H1 (cell line): ENCODE measurements around the gene WASF3. TPM values are rescaled to one million over a fixed set of nuclear protein-coding genes. Genes with fewer than 3 reads are reported as not detected.

Source experiments
- ATF2 ChIP-seq: IDR thresholded peaks from 2 replicates; pipeline ENCODE4 v1.6.1; 2012; ENCODE audit warnings: low read length, inconsistent platforms
- BACH1 ChIP-seq: IDR thresholded peaks from 2 replicates; pipeline ENCODE4 v1.6.1; 2012; ENCODE audit warnings: low read length, improper control_type of control experiment
- CHD7 ChIP-seq: fragments of 300-600 bp; sonication (generic); IDR thresholded peaks from 2 replicates; pipeline ENCODE4 v1.7.1; 2012; ENCODE audit warnings: low read length, moderate library complexity, mild to moderate bottlenecking, inconsistent platforms; ENCODE audit not compliant: insufficient replicate concordance
- GABPA ChIP-seq: IDR thresholded peaks from 2 replicates; pipeline ENCODE4 v1.6.1; 2011; ENCODE audit warnings: mild to moderate bottlenecking, low read length, moderate library complexity, borderline replicate concordance; ENCODE audit not compliant: insufficient read depth
- NRF1 ChIP-seq: IDR thresholded peaks from 2 replicates; pipeline ENCODE4 v1.6.1; 2011; ENCODE audit warnings: mild to moderate bottlenecking, low read depth, low read length, improper control_type of control experiment
- SIN3A ChIP-seq, 2 experiments: IDR thresholded peaks in 1 of 2; conservative IDR thresholded peaks in 1 of 2; 2 replicates each; pipeline ENCODE4 v1.6.1; 2011 to 2012; ENCODE audit warnings: low read length in 2 of 2, improper control_type of control experiment in 1 of 2, low read depth in 1 of 2, mild to moderate bottlenecking in 1 of 2
- SIRT6 ChIP-seq: IDR thresholded peaks from one replicate; pipeline ENCODE4 v1.7.1; 2012; ENCODE audit warnings: low read length, inconsistent platforms
- SUZ12 ChIP-seq: fragments of 200-600 bp; sonication (generic); IDR thresholded peaks from 2 replicates; pipeline ENCODE4 v1.6.1; 2012; ENCODE audit warnings: mild to moderate bottlenecking, inconsistent platforms, low read length, moderate library complexity, mixed read lengths
- USF2 ChIP-seq: IDR thresholded peaks from 2 replicates; pipeline ENCODE4 v1.6.1; 2011; ENCODE audit warnings: low read length, improper control_type of control experiment
- polyA plus RNA-seq, 7 experiments: library from polyadenylated mRNA; depleted of rRNA in 3 of 7; stranded (reverse) in 5 of 7; unstranded in 2 of 7; fragments of >200 nt in 5 of 7; fragments of 200-250 nt in 2 of 7; gene quantifications; 1 replicate in 5 of 7; 2 replicates in 1 of 7; 4 replicates in 1 of 7; pipeline versions ENCODE4 v1.2.1 to v1.2.3, GENCODE V29; 2011 to 2013; ENCODE audit warnings: missing spikeins in 2 of 7, mixed read lengths in 2 of 7
- total RNA-seq: library from RNA; stranded (reverse); fragmentation: NEBNext Ultra II Directional; extraction: Animal tissue kit (Norgen Biotek cat#: 25700); gene quantifications from 2 replicates; pipeline ENCODE4 v1.2.1, GENCODE V29; 2021

Gene WASF3
- total and polyA plus RNA-seq, 2 of the 8 experiments (the other 6 are each of a cell fraction or from before 2014, with no cell fraction given) = 18.7 to 39.8 TPM

DNA sequence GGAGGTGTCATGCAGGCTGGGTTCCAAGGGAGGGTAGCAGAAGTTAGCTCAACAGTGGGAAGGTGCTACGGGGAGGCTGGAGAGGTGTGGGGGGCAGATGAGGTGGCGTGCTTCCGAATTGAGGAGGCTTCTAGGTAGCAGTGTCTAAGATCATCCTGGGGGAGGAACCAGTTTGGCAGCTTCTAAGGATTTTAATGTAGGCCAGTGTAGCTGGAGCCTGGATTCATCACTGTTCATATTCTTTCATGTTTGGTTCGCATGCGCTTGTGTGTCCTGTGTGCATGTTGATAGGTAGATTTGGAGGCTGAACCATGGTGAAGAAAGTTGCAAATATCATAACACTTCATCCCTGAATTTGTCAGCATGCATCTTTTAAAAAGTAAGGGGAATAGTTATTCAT lies 116.4 kb downstream of the WASF3 start (continued):
- TF ChIP-seq CHD7 = no peak
- TF ChIP-seq SIRT6 = no peak
- TF ChIP-seq GABPA = no peak
- no peak for TF ChIP-seq ATF2
- no peak for TF ChIP-seq BACH1
- no peak for TF ChIP-seq SIN3A (conservative IDR thresholded peaks at IDR 0.05 in 1 of 2, IDR thresholded peaks at IDR 0.05 in 1 of 2; ENCODE audit: low read depth in 1 of 2, low read length in 2 of 2)
- TF ChIP-seq USF2 = no peak
- no peak for TF ChIP-seq SUZ12
- TF ChIP-seq NRF1 = no peak
